Lower lobe of right lung (tissue), 2 donors: ENCODE data around the gene TSSK3. TPM values are rescaled to one million over a fixed set of nuclear protein-coding genes. Genes with fewer than 3 reads are reported as not detected.

Experiments used
- ATAC-seq, 2 donors: fragments of 200-7000 bp; cut with Tn5 transposase; one replicate each; pipeline ENCODE4 v1.9.1; 2020 to 2022; ENCODE audit warnings: mild to moderate bottlenecking in 2 of 2, moderate library complexity in 2 of 2
- DNase-seq: peaks from one replicate; pipeline ENCODE4 v3.0.0-alpha.2; 2020
- H3K27ac ChIP-seq: fragments of 200-600 bp; one replicate; pipeline ENCODE4 v1.8.0; 2022
- H3K27me3 ChIP-seq: fragments of 200-600 bp; one replicate; pipeline ENCODE4 v1.8.0; 2022; ENCODE audit warnings: low read depth
- H3K36me3 ChIP-seq: fragments of 200-600 bp; one replicate; pipeline ENCODE4 v1.8.0; 2022; ENCODE audit warnings: mild to moderate bottlenecking
- H3K4me1 ChIP-seq: fragments of 200-600 bp; one replicate; pipeline ENCODE4 v1.8.0; 2022
- H3K4me3 ChIP-seq: fragments of 200-600 bp; one replicate; pipeline ENCODE4 v1.8.0; 2022; ENCODE audit warnings: mild to moderate bottlenecking
- H3K9me3 ChIP-seq: fragments of 200-600 bp; one replicate; pipeline ENCODE4 v1.8.0; 2022
- CTCF ChIP-seq: fragments of 200-600 bp; IDR thresholded peaks from one replicate; pipeline ENCODE4 v1.8.0; 2022; ENCODE audit warnings: antibody characterized with exemption, mild to moderate bottlenecking
- intact Hi-C: fragments of 100-400 bp; cut with DNase I; formaldehyde crosslinking; loops from one replicate; pipeline ENCODE4 v1.11.0; 2022
- total RNA-seq: library from RNA; stranded (reverse); fragmentation: NEBNext Ultra II Directional; extraction: Animal tissue kit (Norgen Biotek cat#: 25700); gene quantifications from one replicate; pipeline ENCODE4 v1.2.1, GENCODE V29; 2021
- donor health status: DM: no; HTN: yes; CAD: no; lungs with severe emphysema.

The TSSK3 gene
- total RNA-seq, 1 donor from 2014 or later = 2.1 TPM

DNA sequence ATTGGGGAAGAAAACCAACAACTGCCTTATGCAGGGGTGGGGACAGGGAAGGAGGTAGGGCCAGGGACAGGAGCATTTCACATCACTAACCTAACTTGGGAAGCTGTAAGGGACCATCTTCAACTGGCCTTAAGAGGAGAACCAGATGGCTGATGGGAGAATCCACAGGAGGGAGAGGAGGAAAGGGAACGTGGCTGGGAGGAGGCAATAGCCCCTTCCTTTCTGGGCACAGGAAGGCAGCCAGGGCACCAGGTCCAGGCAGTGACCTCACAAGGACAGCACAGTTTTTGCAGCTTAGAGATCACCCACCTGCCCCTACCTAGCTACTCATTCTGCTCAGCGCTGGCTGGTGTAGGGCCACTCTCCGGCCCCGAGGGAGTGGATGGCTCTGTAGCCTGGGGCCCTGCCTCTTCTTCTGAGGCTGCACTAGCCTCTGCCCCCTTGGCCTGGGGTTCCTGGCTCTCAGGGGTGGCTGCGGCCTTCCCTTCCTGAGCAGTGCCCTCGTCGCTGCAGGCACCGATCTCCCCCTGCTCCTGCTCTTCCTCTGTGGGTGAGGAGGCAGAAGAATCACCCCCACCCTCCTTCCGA, 28.0 kb upstream of the TSSK3 start:
- Histone ChIP-seq H3K4me3 (peak overlapping the region; percentile 63), H3K9me3 (no peaks in the 10 kb centered on the region), H3K27me3 (no peaks in the 10 kb centered on the region), H3K27ac (no peak overlapping the region), H3K4me1 (peaks cover 56% of the 10 kb centered on the region), H3K36me3 (peaks cover 37% of the 10 kb centered on the region)
- intact Hi-C loops = no loop called here
- TF ChIP-seq CTCF = no peak
- no peak for DNase-seq
- ATAC-seq = no peak

GRCh38 chr1:32334864-32335534, 27.3 kb upstream of the TSSK3 start:
- Histone ChIP-seq H3K9me3 (no peaks in the 10 kb centered on the region), H3K27ac (peak overlapping the region; percentile 60), H3K36me3 (peaks cover 32% of the 10 kb centered on the region), H3K4me1 (peaks cover 63% of the 10 kb centered on the region), H3K27me3 (no peaks in the 10 kb centered on the region), H3K4me3 (peak overlapping the region; percentile 63)
- ATAC-seq (peak; percentile 53 to 69), DNase-seq (peak; percentile 71)
- TF ChIP-seq CTCF = peak; percentile 78
- intact Hi-C loops = no loop called here

DNA sequence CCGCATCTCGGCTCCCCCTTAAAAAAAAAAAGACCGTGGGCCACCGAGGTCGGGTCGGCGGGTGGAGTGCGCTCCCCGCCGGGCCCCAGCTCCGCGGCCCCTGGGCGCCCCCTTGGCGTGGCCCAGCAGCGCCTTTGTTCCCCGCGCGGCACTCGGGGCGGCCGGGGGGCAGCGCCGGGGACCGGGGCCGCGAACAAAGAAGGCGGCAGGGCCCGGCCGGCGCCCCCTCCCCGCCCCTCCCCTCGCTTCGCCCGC, 26.9 kb upstream of the TSSK3 start:
- no peaks in the 10 kb centered on the region for H3K9me3 ChIP-seq
- intact Hi-C loops = no loop called here
- peak overlapping the region; percentile 63 for H3K4me3 ChIP-seq
- ATAC-seq (peak in 1 of 2 donors; percentile 14), DNase-seq (no peak)
- peaks cover 28% of the 10 kb centered on the region for H3K36me3 ChIP-seq
- peaks cover 63% of the 10 kb centered on the region for H3K4me1 ChIP-seq
- no peak for TF ChIP-seq CTCF
- peak overlapping the region; percentile 60 for H3K27ac ChIP-seq
- no peaks in the 10 kb centered on the region for H3K27me3 ChIP-seq

- no peaks in the 10 kb centered on the region for H3K27me3 ChIP-seq
- H3K9me3 ChIP-seq = no peaks in the 10 kb centered on the region
- H3K4me1 ChIP-seq = peaks cover 63% of the 10 kb centered on the region
- ATAC-seq (peak; percentile 74 to 82), DNase-seq (peak; percentile 89)
- intact Hi-C loops = no loop called here
- peak within 1 kb of the TSS; percentile 63 for H3K4me3 ChIP-seq
- peaks cover 23% of the 10 kb centered on the region for H3K36me3 ChIP-seq
- H3K27ac ChIP-seq = peak within 1 kb of the TSS; percentile 60
- no peak for TF ChIP-seq CTCF
Measured at GRCh38 chr1:32335790-32336590, 26.3 kb upstream of the TSSK3 start, which contains the start of gene MARCKSL1. TSS of gene MARCKSL1 (minus strand) at chr1:32336233. CDS start at chr1:32336033, 200 bp downstream.

- Histone ChIP-seq H3K9me3 (no peaks in the 10 kb centered on the region), H3K4me3 (peak overlapping the region; percentile 63), H3K36me3 (peaks cover 17% of the 10 kb centered on the region), H3K4me1 (peaks cover 65% of the 10 kb centered on the region), H3K27ac (peak overlapping the region; percentile 49), H3K27me3 (no peaks in the 10 kb centered on the region)
- DNase-seq (no peak), ATAC-seq (no peak)
- intact Hi-C loops = no loop called here
- TF ChIP-seq CTCF = no peak
Measured at GRCh38 chr1:32336591-32336932, 25.8 kb upstream of the TSSK3 start.
